Transverse colon (tissue), 4 donors: ENCODE results near the gene TRPM1.

Source experiments
- EP300 ChIP-seq: sonication (generic); formaldehyde crosslinking; IDR thresholded peaks from one replicate; pipeline ENCODE4 v1.6.1; 2017; ENCODE audit warnings: antibody characterized with exemption, low read depth
- POLR2A ChIP-seq: fragments of 450-650 bp; IDR thresholded peaks from one replicate; pipeline ENCODE4 v1.6.1; 2016; ENCODE audit warnings: antibody characterized with exemption, mild to moderate bottlenecking, moderate library complexity
- POLR2AphosphoS5 ChIP-seq, 3 donors: sonication (generic); formaldehyde crosslinking; IDR thresholded peaks; one replicate each; pipeline ENCODE4 v1.6.1; 2016; ENCODE audit warnings: antibody characterized with exemption in 3 of 3
- TF ChIP-seq, protein P1 (sequence below), 5 experiments: fragments of 200-600 bp in 3 of 5; fragments of 450-650 bp in 2 of 5; sonication (generic) in 3 of 5; IDR thresholded peaks; 1 replicate in 2 of 5; 2 replicates in 3 of 5; pipeline ENCODE4 v1.5.1; 2016 to 2017; ENCODE audit warnings: antibody characterized with exemption in 5 of 5, inconsistent platforms in 3 of 5, mild to moderate bottlenecking in 2 of 5, moderate library complexity in 1 of 5

DNA sequence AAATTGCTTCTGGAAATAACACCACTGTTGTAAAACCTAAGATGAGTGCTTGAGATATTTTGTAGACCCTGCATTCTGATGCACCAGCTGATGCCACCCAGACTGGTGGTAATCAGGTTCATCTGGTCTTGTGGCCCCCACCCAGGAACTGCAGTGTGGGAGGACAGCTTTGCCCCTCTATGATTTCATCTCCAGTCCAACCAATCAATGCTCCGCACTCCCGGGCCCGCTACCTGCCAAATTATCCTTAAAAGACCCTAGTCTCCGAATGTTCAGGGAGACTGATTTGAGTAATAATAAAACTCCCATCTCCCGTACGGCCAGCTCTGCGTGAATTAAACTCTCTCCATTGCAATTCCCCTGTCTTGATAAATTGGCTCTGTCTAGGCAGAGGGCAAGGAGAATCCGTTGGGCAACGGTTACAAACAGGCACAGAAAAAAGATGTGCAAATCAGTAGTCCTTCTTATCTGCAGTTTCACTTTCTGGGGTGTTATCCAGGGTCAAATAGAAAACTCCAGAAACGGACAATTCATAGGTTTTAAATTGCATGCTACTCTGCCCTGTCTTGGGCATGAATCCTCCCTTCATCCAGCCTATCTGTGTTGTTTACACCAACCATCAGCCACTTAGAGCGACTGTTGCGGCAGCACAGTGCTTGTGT lies 29.2 kb upstream of the TRPM1 start:
- TF ChIP-seq, protein P1, sequence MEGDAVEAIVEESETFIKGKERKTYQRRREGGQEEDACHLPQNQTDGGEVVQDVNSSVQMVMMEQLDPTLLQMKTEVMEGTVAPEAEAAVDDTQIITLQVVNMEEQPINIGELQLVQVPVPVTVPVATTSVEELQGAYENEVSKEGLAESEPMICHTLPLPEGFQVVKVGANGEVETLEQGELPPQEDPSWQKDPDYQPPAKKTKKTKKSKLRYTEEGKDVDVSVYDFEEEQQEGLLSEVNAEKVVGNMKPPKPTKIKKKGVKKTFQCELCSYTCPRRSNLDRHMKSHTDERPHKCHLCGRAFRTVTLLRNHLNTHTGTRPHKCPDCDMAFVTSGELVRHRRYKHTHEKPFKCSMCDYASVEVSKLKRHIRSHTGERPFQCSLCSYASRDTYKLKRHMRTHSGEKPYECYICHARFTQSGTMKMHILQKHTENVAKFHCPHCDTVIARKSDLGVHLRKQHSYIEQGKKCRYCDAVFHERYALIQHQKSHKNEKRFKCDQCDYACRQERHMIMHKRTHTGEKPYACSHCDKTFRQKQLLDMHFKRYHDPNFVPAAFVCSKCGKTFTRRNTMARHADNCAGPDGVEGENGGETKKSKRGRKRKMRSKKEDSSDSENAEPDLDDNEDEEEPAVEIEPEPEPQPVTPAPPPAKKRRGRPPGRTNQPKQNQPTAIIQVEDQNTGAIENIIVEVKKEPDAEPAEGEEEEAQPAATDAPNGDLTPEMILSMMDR (IDR thresholded peaks at IDR 0.05) = no peak
- TF ChIP-seq POLR2AphosphoS5 (IDR thresholded peaks at IDR 0.05) = no peak
- TF ChIP-seq POLR2A = no peak
- TF ChIP-seq EP300 = no peak
